22Rv1 (cell line): ENCODE data around the gene DNER.

Source experiments
- ZFX ChIP-seq: fragments of 450-650 bp; IDR thresholded peaks from 2 replicates; pipeline ENCODE4 v1.6.1; 2017; ENCODE audit warnings: antibody characterized with exemption, borderline replicate concordance
- TF ChIP-seq, protein P1 (sequence below): fragments of 450-650 bp; IDR thresholded peaks from 2 replicates; pipeline ENCODE4 v1.5.1; 2017; ENCODE audit warnings: mild to moderate bottlenecking

DNA sequence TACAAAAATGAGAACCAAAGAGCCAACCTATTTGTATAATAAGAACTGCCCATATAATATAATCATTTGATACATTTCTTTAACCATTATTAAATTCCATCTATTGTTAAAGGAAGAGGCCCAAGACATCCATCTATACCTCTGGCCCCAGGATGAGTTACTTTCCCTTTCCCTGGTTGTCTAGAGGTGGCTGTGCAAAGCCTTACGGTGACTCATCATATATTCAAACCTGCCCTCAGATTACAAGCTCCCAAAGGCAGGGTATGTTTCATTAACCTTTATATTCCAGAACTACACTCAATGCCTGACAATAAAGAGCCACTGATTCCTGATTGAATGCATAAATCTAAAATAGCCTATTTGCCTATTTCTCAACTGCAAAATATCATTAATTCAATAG lies 337.5 kb downstream of the DNER start:
- TF ChIP-seq, protein P1, sequence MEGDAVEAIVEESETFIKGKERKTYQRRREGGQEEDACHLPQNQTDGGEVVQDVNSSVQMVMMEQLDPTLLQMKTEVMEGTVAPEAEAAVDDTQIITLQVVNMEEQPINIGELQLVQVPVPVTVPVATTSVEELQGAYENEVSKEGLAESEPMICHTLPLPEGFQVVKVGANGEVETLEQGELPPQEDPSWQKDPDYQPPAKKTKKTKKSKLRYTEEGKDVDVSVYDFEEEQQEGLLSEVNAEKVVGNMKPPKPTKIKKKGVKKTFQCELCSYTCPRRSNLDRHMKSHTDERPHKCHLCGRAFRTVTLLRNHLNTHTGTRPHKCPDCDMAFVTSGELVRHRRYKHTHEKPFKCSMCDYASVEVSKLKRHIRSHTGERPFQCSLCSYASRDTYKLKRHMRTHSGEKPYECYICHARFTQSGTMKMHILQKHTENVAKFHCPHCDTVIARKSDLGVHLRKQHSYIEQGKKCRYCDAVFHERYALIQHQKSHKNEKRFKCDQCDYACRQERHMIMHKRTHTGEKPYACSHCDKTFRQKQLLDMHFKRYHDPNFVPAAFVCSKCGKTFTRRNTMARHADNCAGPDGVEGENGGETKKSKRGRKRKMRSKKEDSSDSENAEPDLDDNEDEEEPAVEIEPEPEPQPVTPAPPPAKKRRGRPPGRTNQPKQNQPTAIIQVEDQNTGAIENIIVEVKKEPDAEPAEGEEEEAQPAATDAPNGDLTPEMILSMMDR: no peak
- TF ChIP-seq ZFX: no peak
